HG02610 (cell line): ENCODE measurements around the gene GAS2L2.

Source experiments
- ATAC-seq: cut with Tn5 transposase; IDR thresholded peaks from one replicate; pipeline ENCODE4 v1.9.1; 2021; ENCODE audit warnings: mild to moderate bottlenecking, moderate library complexity; ENCODE audit not compliant: unreplicated experiment

GAS2L2 gene

DNA sequence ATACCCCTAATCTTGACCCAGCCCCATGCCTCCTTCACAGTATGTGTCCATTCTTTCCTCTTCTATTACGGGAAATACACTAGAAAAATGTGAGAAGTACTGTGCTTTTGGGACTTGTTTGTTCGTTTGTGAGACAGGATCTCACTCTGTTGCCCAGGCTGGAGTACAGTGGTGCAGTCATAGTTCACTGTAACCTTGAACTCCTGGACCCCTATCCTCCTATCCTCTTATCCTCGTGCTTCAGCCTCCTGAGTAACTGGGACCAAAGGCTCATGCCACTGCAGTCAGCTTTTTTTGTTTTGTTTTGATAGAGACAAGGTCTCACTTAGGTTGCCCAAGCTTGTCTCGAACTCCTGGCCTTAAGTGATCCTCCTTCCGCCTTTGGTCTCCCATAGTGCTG is 51.5 kb downstream of the GAS2L2 start:
- ATAC-seq, result no peak

DNA sequence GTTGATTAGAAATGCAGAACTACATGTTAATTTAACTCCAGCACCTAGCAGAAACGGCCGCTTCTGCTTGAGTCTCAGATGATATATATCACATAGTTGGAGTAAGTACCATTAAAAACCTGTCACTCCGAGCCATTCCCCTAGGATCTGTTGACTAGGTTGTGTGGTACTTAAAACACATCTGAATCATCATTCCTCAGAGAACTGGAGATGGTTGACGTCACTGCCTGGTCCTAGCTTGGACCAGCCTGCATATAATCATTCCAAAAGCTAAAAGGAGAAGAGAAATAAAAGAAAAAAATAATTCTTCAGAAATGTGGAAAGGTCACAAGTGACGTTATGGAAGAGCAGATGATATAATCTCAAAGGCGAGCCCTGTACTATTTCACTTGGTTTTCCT is 52.9 kb downstream of the GAS2L2 start:
- ATAC-seq, result no peak

DNA sequence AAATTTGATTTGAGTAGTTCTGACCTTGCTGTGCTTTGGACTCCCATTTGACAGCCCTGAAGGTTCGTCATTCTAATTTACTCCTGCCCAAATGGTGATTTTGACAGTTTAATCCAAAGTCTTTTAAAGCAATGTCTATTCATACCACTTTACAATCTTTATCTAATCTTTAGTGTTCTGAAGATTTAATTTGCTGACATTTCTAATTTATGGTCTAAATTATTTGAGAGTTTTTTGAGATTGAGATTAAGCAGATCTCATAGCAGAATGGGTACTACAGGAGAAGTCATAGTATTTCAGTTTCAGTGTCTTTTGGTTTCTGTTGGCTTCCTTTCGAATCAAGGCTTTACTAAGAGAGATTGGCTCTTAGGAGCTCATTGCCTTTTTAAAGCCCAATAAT is 54.2 kb downstream of the GAS2L2 start:
- no peak for ATAC-seq

- no peak for ATAC-seq
Observed at GRCh38 chr17:35695613-35696012, 57.4 kb downstream of the GAS2L2 start.

- no peak for ATAC-seq
Observed at GRCh38 chr17:35694906-35695305, 58.1 kb downstream of the GAS2L2 start.
